ENCODE measurements around the gene PRR19. TPM values are rescaled to one million over a fixed set of nuclear protein-coding genes. Genes with fewer than 3 reads are reported as not detected.
A peak's percentile ranks its signal among the peaks of the same experiment; 100 is the strongest.

The PRR19 gene
- total and polyA plus RNA-seq, 3 donors from 2014 or later, result 16.8 to 37.4 (median 18.3) TPM

DNA sequence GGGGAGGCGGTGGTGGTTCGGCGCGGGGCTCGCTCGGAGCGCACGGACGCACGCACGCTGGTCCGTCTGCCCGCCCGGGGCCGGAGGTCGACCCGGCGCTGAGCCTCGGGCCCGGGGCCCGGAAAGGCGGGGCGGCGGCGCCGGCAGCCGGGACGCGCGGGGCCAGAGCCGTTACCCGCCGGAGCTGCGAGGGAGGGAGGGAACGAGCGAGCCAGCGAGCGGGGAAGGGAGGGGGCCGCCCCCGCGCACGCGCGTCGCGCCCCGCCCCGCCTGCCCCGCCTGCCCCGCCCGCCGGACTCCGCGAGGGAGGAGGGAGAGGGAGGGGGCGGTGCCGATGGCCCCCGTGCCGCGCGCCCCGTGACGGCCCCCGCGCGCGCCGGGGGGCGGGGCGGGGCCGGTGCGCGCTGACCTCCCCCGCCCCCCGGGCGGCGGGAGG is 17.8 kb upstream of the PRR19 start:
- Histone ChIP-seq H3K27me3 (no peaks in the 10 kb centered on the region), H3K9me3 (no peaks in the 10 kb centered on the region), H3K27ac (peak overlapping the region in 1 of 2 donors; percentile 98), H3K4me1 (peaks cover 59% of the 10 kb centered on the region), H3K4me3 (peak overlapping the region in 1 of 2 donors; percentile 76), H3K36me3 (ENCODE audit: low read depth, missing control alignments) (no peaks in the 10 kb centered on the region)
- peak; percentile 76 for DNase-seq
- whole genome bisulfite sequencing, 2 donors, result 0% methylated on average over 34 of the region's 76 CpGs; no CpG with 5 or more reads in 1 of the 2 donors
- no peak for TF ChIP-seq POLR2A (IDR thresholded peaks at IDR 0.05)
- TF ChIP-seq, protein P1, sequence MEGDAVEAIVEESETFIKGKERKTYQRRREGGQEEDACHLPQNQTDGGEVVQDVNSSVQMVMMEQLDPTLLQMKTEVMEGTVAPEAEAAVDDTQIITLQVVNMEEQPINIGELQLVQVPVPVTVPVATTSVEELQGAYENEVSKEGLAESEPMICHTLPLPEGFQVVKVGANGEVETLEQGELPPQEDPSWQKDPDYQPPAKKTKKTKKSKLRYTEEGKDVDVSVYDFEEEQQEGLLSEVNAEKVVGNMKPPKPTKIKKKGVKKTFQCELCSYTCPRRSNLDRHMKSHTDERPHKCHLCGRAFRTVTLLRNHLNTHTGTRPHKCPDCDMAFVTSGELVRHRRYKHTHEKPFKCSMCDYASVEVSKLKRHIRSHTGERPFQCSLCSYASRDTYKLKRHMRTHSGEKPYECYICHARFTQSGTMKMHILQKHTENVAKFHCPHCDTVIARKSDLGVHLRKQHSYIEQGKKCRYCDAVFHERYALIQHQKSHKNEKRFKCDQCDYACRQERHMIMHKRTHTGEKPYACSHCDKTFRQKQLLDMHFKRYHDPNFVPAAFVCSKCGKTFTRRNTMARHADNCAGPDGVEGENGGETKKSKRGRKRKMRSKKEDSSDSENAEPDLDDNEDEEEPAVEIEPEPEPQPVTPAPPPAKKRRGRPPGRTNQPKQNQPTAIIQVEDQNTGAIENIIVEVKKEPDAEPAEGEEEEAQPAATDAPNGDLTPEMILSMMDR (IDR thresholded peaks at IDR 0.05), result no peak
- intact Hi-C loops (cut with DNase I; ENCODE audit: low total_unique reads), result no loop called here

DNA sequence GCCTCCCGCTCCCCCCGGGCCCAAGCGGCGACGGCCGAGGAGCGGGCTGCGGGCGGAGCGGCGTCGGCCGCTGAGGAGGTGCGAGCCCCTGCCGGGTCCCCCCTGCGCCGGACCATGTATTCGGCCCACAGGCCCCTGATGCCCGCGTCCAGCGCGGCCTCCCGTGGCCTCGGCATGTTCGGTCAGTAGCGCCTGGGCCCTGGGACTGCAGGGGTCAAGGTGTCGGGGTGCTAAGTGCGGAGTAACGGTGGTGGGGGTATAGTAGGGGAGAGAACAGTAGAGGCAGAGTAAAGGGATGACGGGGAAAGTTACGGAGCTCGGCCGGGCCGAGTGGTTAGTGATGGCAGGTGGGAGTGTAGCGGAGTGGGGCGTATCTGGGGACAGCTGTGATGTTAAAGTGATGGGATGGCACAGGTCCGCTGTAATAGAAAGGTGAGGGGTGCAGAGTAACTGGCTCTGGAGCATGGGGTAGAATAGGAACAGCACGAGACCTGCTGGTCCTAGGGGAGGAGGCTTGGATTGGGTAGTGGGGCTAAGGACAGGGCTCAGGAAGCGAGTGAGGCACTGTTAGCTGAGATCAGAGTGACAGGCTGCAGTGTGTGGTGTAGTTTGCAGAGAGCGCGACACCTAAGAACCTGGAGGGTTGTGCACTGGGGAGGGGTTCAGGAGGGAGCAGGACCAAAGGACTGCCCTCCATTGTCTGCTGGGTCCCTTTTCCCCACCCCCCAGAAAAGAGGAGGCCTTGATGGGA is 17.2 kb upstream of the PRR19 start:
- Histone ChIP-seq H3K27ac (peak overlapping the region; percentile 90), H3K9me3 (no peaks in the 10 kb centered on the region), H3K27me3 (no peaks in the 10 kb centered on the region), H3K4me1 (peaks cover 52% of the 10 kb centered on the region), H3K4me3 (peak overlapping the region; percentile 76), H3K36me3 (ENCODE audit: low read depth, missing control alignments) (no peaks in the 10 kb centered on the region)
- 2 to 5% methylated on average over 15 to 33 of the region's 41 CpGs for WGBS, 2 donors
- no peak for TF ChIP-seq POLR2A (IDR thresholded peaks at IDR 0.05)
- TF ChIP-seq, protein P1 (IDR thresholded peaks at IDR 0.05), result no peak
- intact Hi-C loops (cut with DNase I; ENCODE audit: low total_unique reads), result no loop called here
- no peak for DNase-seq

DNA sequence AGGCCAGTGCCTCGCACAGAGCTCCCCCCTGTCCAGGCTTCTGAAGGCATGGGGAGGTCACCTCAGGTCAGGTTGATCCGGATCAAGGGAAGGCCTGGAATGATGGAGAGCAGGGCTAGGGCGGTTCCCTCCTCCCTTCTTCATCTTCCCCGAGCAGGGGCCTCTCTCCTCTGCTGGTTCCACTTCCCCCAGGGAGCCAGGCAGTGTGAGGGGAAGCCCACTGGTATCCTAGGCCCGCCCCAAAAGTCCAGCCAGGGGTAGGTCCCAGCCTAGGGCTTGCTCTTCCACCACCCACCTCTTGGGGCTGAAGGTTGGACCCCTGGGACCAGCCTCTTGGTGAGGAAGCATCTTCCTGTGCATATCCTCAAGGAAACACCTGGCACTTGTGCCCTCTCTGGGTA is 16.4 kb upstream of the PRR19 start:
- Histone ChIP-seq H3K36me3 (ENCODE audit: low read depth, missing control alignments) (no peaks in the 10 kb centered on the region), H3K4me1 (peaks cover 51% of the 10 kb centered on the region), H3K9me3 (no peaks in the 10 kb centered on the region), H3K4me3 (no peak overlapping the region), H3K27ac (peak overlapping the region; percentile 90), H3K27me3 (no peaks in the 10 kb centered on the region)
- intact Hi-C loops (cut with DNase I; ENCODE audit: low total_unique reads), result no loop called here
- 35 to 45% methylated on average over 4 to 5 of the region's 5 CpGs for WGBS, 2 donors
- DNase-seq, result no peak
- no peak for TF ChIP-seq POLR2A (IDR thresholded peaks at IDR 0.05)
- TF ChIP-seq, protein P1 (IDR thresholded peaks at IDR 0.05), result peak in 1 of 3 experiments; percentile 18

DNA sequence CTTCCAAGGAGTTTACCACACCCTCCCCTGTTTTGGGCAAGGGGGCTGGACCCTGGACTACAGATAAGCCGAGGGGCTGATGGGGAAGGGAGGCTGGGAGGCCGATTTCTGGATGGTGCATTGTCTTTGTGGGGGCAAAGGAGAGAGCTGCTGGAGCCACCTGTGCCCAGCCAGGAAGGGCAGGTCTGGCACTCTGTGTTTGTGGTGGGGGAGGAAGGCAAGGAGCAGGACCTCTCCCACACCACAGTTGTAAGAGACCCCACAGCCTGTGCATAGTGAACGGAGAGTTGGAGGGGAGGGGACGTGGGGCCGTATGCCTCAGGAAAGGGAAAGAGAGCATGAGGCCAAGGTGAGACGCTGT is 16.0 kb upstream of the PRR19 start:
- no peak for TF ChIP-seq POLR2A (IDR thresholded peaks at IDR 0.05)
- TF ChIP-seq, protein P1 (IDR thresholded peaks at IDR 0.05), result no peak
- H3K4me1 ChIP-seq, result peaks cover 50% of the 10 kb centered on the region
- 25 to 44% methylated on average over 6 of the region's 6 CpGs for WGBS, 2 donors
- H3K36me3 ChIP-seq (ENCODE audit: low read depth, missing control alignments), result no peaks in the 10 kb centered on the region
- intact Hi-C loops (cut with DNase I; ENCODE audit: low total_unique reads), result no loop called here
- peak overlapping the region; percentile 90 for H3K27ac ChIP-seq
- DNase-seq, result no peak
- H3K9me3 ChIP-seq, result no peaks in the 10 kb centered on the region
- H3K27me3 ChIP-seq, result no peaks in the 10 kb centered on the region
- no peak overlapping the region for H3K4me3 ChIP-seq

Data from testis (tissue), 3 donors.